GDM1 (cell line): ENCODE results near the gene WNK4.

Experiments used
- DNase-seq: peaks from one replicate; lab custom pipeline; 2025; lab: John Stamatoyannopoulos, UW

Gene WNK4

GRCh38 chr17:42772945-42773289, 7.5 kb upstream of the WNK4 start:
- no peak for DNase-seq

GRCh38 chr17:42773290-42774035, 6.9 kb upstream of the WNK4 start, which contains the start of gene VPS25:
TSS of gene VPS25 (plus strand) at chr17:42773449. CDS start at chr17:42773476, 27 bp downstream.
- peak; percentile 62 for DNase-seq

GRCh38 chr17:42774066-42774745, 6.2 kb upstream of the WNK4 start:
- no peak for DNase-seq

GRCh38 chr17:42775534-42776098, 4.8 kb upstream of the WNK4 start:
- DNase-seq, result peak; percentile 63

- DNase-seq, result no peak
These were observed 1.8 kb upstream of the WNK4 start for GRCh38 chr17:42778570-42778969.

- no peak for DNase-seq
These were observed 990 bp upstream of the WNK4 start for GRCh38 chr17:42779304-42779935.

- DNase-seq, result no peak
These were observed 635 bp downstream of the WNK4 start for GRCh38 chr17:42780851-42781638.

GRCh38 chr17:42781639-42782165, 1.3 kb downstream of the WNK4 start:
- no peak for DNase-seq

GRCh38 chr17:42782166-42783061, 2.0 kb downstream of the WNK4 start:
- no peak for DNase-seq

- DNase-seq, result no peak
These were observed 2.8 kb downstream of the WNK4 start for GRCh38 chr17:42783062-42783790.

GRCh38 chr17:42783791-42784138, 3.4 kb downstream of the WNK4 start:
- DNase-seq, result no peak

GRCh38 chr17:42784409-42784808, 4.0 kb downstream of the WNK4 start:
- no peak for DNase-seq

GRCh38 chr17:42784811-42785592, 4.6 kb downstream of the WNK4 start:
- no peak for DNase-seq

- DNase-seq, result no peak
These were observed 6.9 kb downstream of the WNK4 start for GRCh38 chr17:42787266-42787665.

GRCh38 chr17:42791948-42792347, 11.5 kb downstream of the WNK4 start:
- DNase-seq, result no peak

- DNase-seq, result no peak
These were observed 12.1 kb downstream of the WNK4 start for GRCh38 chr17:42792545-42792944.

GRCh38 chr17:42795061-42795460, 14.7 kb downstream of the WNK4 start:
- peak; percentile 18 for DNase-seq

- DNase-seq, result no peak
These were observed 15.1 kb downstream of the WNK4 start for GRCh38 chr17:42795465-42795864.

- DNase-seq, result no peak
These were observed 15.8 kb downstream of the WNK4 start for GRCh38 chr17:42796066-42796758.
